ENCODE measurements around the gene HOXB5. TPM values are rescaled to one million over a fixed set of nuclear protein-coding genes. Genes with fewer than 3 reads are reported as not detected.

HOXB5 gene
- total RNA-seq, 2 experiments from 2014 or later = 0.16 TPM; not detected in 1

GRCh38 chr17:48625495-48626244, 32.1 kb upstream of the HOXB5 start:
- H3K27me3 Mint-ChIP-seq = peaks cover 84% of the 10 kb centered on the region
- peak overlapping the region; percentile 76 for H3K27ac Mint-ChIP-seq
- H3K36me3 Mint-ChIP-seq = peaks cover 2% of the 10 kb centered on the region
- peaks cover 19% of the 10 kb centered on the region for H3K4me1 Mint-ChIP-seq
- DNase-seq (peak; percentile 60), ATAC-seq (peak; percentile 75)
- CTCF ChIA-PET = interaction anchor here (0.6 to 11.2 kb wide), 17 partner anchors 8 to 654 kb away, joined by 3 to 190 read pairs (median 4); partner anchors contain the start of genes CDK5RAP3, HOXB5 and PRAC2
- peak overlapping the region; percentile 75 for H3K4me3 Mint-ChIP-seq
- no peaks in the 10 kb centered on the region for H3K9me3 Mint-ChIP-seq (ENCODE audit: low read depth)

- peak overlapping the region; percentile 75 for H3K4me3 Mint-ChIP-seq
- CTCF ChIA-PET = interaction anchor here (0.6 to 11.2 kb wide), 15 partner anchors 9 to 653 kb away, joined by 3 to 190 read pairs (median 4); partner anchors contain the start of genes CDK5RAP3, HOXB5 and PRAC2
- no peak overlapping the region for H3K27ac Mint-ChIP-seq
- peaks cover 19% of the 10 kb centered on the region for H3K4me1 Mint-ChIP-seq
- ATAC-seq = peak; percentile 23
- peak; percentile 58 for DNase-seq
- peaks cover 2% of the 10 kb centered on the region for H3K36me3 Mint-ChIP-seq
- H3K27me3 Mint-ChIP-seq = peaks cover 85% of the 10 kb centered on the region
- H3K9me3 Mint-ChIP-seq (ENCODE audit: low read depth) = no peaks in the 10 kb centered on the region
Observed at GRCh38 chr17:48624544-48625494, 31.2 kb upstream of the HOXB5 start.

- Mint-ChIP-seq H3K4me3 (peak overlapping the region; percentile 75), H3K4me1 (peaks cover 22% of the 10 kb centered on the region), H3K36me3 (peaks cover 2% of the 10 kb centered on the region), H3K9me3 (ENCODE audit: low read depth) (no peaks in the 10 kb centered on the region), H3K27me3 (peaks cover 84% of the 10 kb centered on the region), H3K27ac (no peak overlapping the region)
- DNase-seq (no peak), ATAC-seq (no peak)
- CTCF ChIA-PET = interaction anchor here (0.9 to 11.2 kb wide), 8 partner anchors 8 to 597 kb away, joined by 3 to 190 read pairs (median 4); partner anchors contain the start of gene HOXB5
Observed at GRCh38 chr17:48624118-48624517, 30.5 kb upstream of the HOXB5 start.

- peaks cover 2% of the 10 kb centered on the region for H3K36me3 Mint-ChIP-seq
- peaks cover 84% of the 10 kb centered on the region for H3K27me3 Mint-ChIP-seq
- H3K27ac Mint-ChIP-seq = no peak overlapping the region
- H3K4me1 Mint-ChIP-seq = peaks cover 27% of the 10 kb centered on the region
- H3K9me3 Mint-ChIP-seq (ENCODE audit: low read depth) = no peaks in the 10 kb centered on the region
- ATAC-seq (no peak), DNase-seq (no peak)
- CTCF ChIA-PET = interaction anchor here (0.9 to 11.2 kb wide), 8 partner anchors 8 to 597 kb away, joined by 3 to 190 read pairs (median 4); partner anchors contain the start of gene HOXB5
- no peak overlapping the region for H3K4me3 Mint-ChIP-seq
Observed at GRCh38 chr17:48623583-48623982, 30.0 kb upstream of the HOXB5 start.

- peaks cover 33% of the 10 kb centered on the region for H3K4me1 Mint-ChIP-seq
- DNase-seq = no peak
- H3K36me3 Mint-ChIP-seq = peaks cover 2% of the 10 kb centered on the region
- peaks cover 84% of the 10 kb centered on the region for H3K27me3 Mint-ChIP-seq
- no peak overlapping the region for H3K4me3 Mint-ChIP-seq
- H3K27ac Mint-ChIP-seq = no peak overlapping the region
- CTCF ChIA-PET = interaction anchor here (0.7 to 11.2 kb wide), 6 partner anchors 15 to 596 kb away, joined by 3 to 190 read pairs (median 4); partner anchors contain the start of gene HOXB5
- no peaks in the 10 kb centered on the region for H3K9me3 Mint-ChIP-seq (ENCODE audit: low read depth)
- no peak for ATAC-seq
Observed at GRCh38 chr17:48622857-48623256, 29.3 kb upstream of the HOXB5 start.

- H3K27ac Mint-ChIP-seq = no peak overlapping the region
- H3K9me3 Mint-ChIP-seq (ENCODE audit: low read depth) = no peaks in the 10 kb centered on the region
- DNase-seq (no peak), ATAC-seq (no peak)
- H3K4me1 Mint-ChIP-seq = peaks cover 36% of the 10 kb centered on the region
- CTCF ChIA-PET = interaction anchor here (0.8 to 11.2 kb wide), 6 partner anchors 8 to 286 kb away, joined by 3 to 190 read pairs (median 4); partner anchors contain the start of genes ATP5MC1 and HOXB5
- peaks cover 2% of the 10 kb centered on the region for H3K36me3 Mint-ChIP-seq
- peaks cover 84% of the 10 kb centered on the region for H3K27me3 Mint-ChIP-seq
- H3K4me3 Mint-ChIP-seq = no peak overlapping the region
Observed at GRCh38 chr17:48621410-48622392, 28.1 kb upstream of the HOXB5 start.

GRCh38 chr17:48620461-48621139, 27.0 kb upstream of the HOXB5 start:
- Mint-ChIP-seq H3K27ac (no peak overlapping the region), H3K4me3 (no peak overlapping the region), H3K36me3 (peaks cover 2% of the 10 kb centered on the region), H3K27me3 (peaks cover 91% of the 10 kb centered on the region), H3K4me1 (peaks cover 32% of the 10 kb centered on the region), H3K9me3 (ENCODE audit: low read depth) (no peaks in the 10 kb centered on the region)
- DNase-seq = no peak
- no peak for ATAC-seq
- CTCF ChIA-PET = interaction anchor here (0.8 to 11.2 kb wide), 6 partner anchors 17 to 290 kb away, joined by 3 to 190 read pairs (median 3); partner anchors contain the start of gene ATP5MC1

GRCh38 chr17:48619826-48620449, 26.4 kb upstream of the HOXB5 start:
- no peak for DNase-seq
- ATAC-seq = no peak
- Mint-ChIP-seq H3K36me3 (peaks cover 2% of the 10 kb centered on the region), H3K4me1 (peaks cover 32% of the 10 kb centered on the region), H3K27ac (no peak overlapping the region), H3K4me3 (no peak overlapping the region), H3K27me3 (peaks cover 94% of the 10 kb centered on the region), H3K9me3 (ENCODE audit: low read depth) (no peaks in the 10 kb centered on the region)
- CTCF ChIA-PET = interaction anchor here (1.0 to 11.2 kb wide), 8 partner anchors 9 to 594 kb away, joined by 3 to 190 read pairs (median 11); no protein-coding TSS in a partner anchor

- Mint-ChIP-seq H3K9me3 (ENCODE audit: low read depth) (no peaks in the 10 kb centered on the region), H3K27ac (peak overlapping the region; percentile 36), H3K4me1 (peaks cover 34% of the 10 kb centered on the region), H3K27me3 (peaks cover 96% of the 10 kb centered on the region), H3K4me3 (peak overlapping the region; percentile 31), H3K36me3 (peaks cover 2% of the 10 kb centered on the region)
- CTCF ChIA-PET = interaction anchor here (0.7 to 11.2 kb wide), 41 partner anchors 8 to 776 kb away, joined by 3 to 190 read pairs (median 4); partner anchors contain the start of genes COPZ2, HOXB13, HOXB9 and PRAC2
- DNase-seq (peak; percentile 86), ATAC-seq (peak; percentile 76)
Observed at GRCh38 chr17:48618256-48618896, 24.8 kb upstream of the HOXB5 start.

GRCh38 chr17:48617471-48618255, 24.1 kb upstream of the HOXB5 start:
- Mint-ChIP-seq H3K9me3 (ENCODE audit: low read depth) (no peaks in the 10 kb centered on the region), H3K4me3 (no peak overlapping the region), H3K27ac (no peak overlapping the region), H3K27me3 (peaks cover 94% of the 10 kb centered on the region), H3K4me1 (peaks cover 37% of the 10 kb centered on the region), H3K36me3 (peaks cover 2% of the 10 kb centered on the region)
- ATAC-seq (no peak), DNase-seq (no peak)
- CTCF ChIA-PET = interaction anchor here (0.7 to 11.2 kb wide), 32 partner anchors 9 to 775 kb away, joined by 3 to 190 read pairs (median 4); partner anchors contain the start of genes COPZ2, HOXB13, HOXB9 and PRAC2

All from activated CD8-positive, alpha-beta memory T cell treated with anti-CD3 and anti-CD28 coated beads, Interleukin-2, amount 10 ng/mL, durations not matched to agents 7 days and 5 days (primary cell).